MM.1S (cell line): ENCODE data around the gene GPT2.
"Not testable (repeated sequence)": the region's sequence is repeated elsewhere in the genome, so short reads cannot be mapped to it uniquely, and the experiment has no call there.

Experiments used
- CTCF ChIP-seq: fragments of 300-600 bp; sonication (generic); IDR thresholded peaks from 2 replicates; pipeline ENCODE4 v1.5.1; 2016; ENCODE audit warnings: antibody characterized with exemption, low read length, mixed read lengths
- EZH2 ChIP-seq: fragments of 300-600 bp; sonication (generic); optimal IDR thresholded peaks from 2 replicates; pipeline ENCODE3; 2017; ENCODE audit warnings: low read depth, mild to moderate bottlenecking, antibody characterized with exemption, low read length, mixed read lengths

- not testable (repeated sequence) for TF ChIP-seq CTCF, EZH2
Measured at GRCh38 chr16:46867486-46867885, 16.7 kb upstream of the GPT2 start.
